ENCODE measurements around the gene XG. TPM values are rescaled to one million over a fixed set of nuclear protein-coding genes. Genes with fewer than 3 reads are reported as not detected.
A peak's percentile ranks its signal among the peaks of the same experiment; 100 is the strongest.

XG gene
- total and polyA plus RNA-seq, 2 of the 8 experiments (the other 6 are each of a cell fraction or from before 2014, with no cell fraction given) = 0.33 to 0.78 TPM

- Histone ChIP-seq H2BK120ac (replicated peaks; ENCODE audit: low read depth, low read length) (no peak overlapping the region), H3K18ac (ENCODE audit: extremely low read depth, low read length) (peak overlapping the region; percentile 71; the same call in 1 of the 2 replicates), H3K23ac (ENCODE audit: insufficient read length) (no peak overlapping the region), H3K56ac (replicated peaks; ENCODE audit: insufficient read length, low read depth, low read length) (no peak overlapping the region), H4K91ac (replicated peaks; ENCODE audit: insufficient read length, low read length) (peak overlapping the region; percentile 34), H3K4ac (replicated peaks; ENCODE audit: insufficient read length, low read depth, low read length) (no peak overlapping the region), H2BK12ac (ENCODE audit: low read depth, low read length) (peak overlapping the region; percentile 39; the same call in 1 of the 2 replicates), H2AFZ (ENCODE audit: low read length) (no peak overlapping the region), H3K14ac (ENCODE audit: insufficient read length) (no peak overlapping the region), H2BK20ac (ENCODE audit: low read length) (peak overlapping the region; percentile 61; the same call in 1 of the 2 replicates), H3K23me2 (ENCODE audit: low read depth, low read length) (no peaks in the 10 kb centered on the region), H3K9ac (replicated peaks in 1 of 4; ENCODE audit: extremely low read depth in 1 of 4, low read depth in 3 of 4, low read length in 3 of 4) (no peak overlapping the region), H2BK5ac (ENCODE audit: low read depth, low read length) (0 out of 2 replicates have a peak overlapping the region, but pooled peaks have one; percentile 16), H3K9me3 (ENCODE audit: insufficient read depth in 2 of 2, low read depth in 1 of 2, low read length in 1 of 2) (no peaks in the 10 kb centered on the region), H3K4me3 (ENCODE audit: extremely low read depth in 1 of 4, insufficient read depth in 2 of 4, low read depth in 3 of 4, low read length in 4 of 4) (no peak overlapping the region), H3K79me2 (ENCODE audit: control insufficient read depth in 1 of 2, insufficient read depth in 2 of 2, low read length in 2 of 2) (no peaks in the 10 kb centered on the region), H4K5ac (ENCODE audit: insufficient read length, low read depth, low read length) (no peak overlapping the region), H3K36me3 (ENCODE audit: control insufficient read depth in 2 of 4, insufficient read depth in 4 of 4, low read length in 3 of 4) (no peaks in the 10 kb centered on the region), H2AK5ac (ENCODE audit: low read depth, low read length) (no peak overlapping the region), H3K79me1 (ENCODE audit: low read depth, low read length) (no peaks in the 10 kb centered on the region), H2BK15ac (ENCODE audit: low read length) (no peak overlapping the region; the same call in 1 of the 2 replicates), H4K8ac (ENCODE audit: extremely low read depth, insufficient read depth, low read length) (no peak overlapping the region; the same call in 1 of the 2 replicates), H4K20me1 (replicated peaks in 1 of 2; ENCODE audit: control insufficient read depth in 1 of 2, insufficient read depth in 2 of 2, low read length in 2 of 2) (no peaks in the 10 kb centered on the region), H3K4me1 (replicated peaks in 1 of 4; ENCODE audit: control insufficient read depth in 3 of 4, insufficient read depth in 4 of 4, low read length in 3 of 4) (peaks cover 0 to 17% (median 4%) of the 10 kb centered on the region in 4 experiments; a peak in 4 of 7 replicates), H3K27me3 (replicated peaks in 1 of 4; ENCODE audit: control insufficient read depth in 3 of 4, extremely low read depth in 1 of 4, insufficient read depth in 3 of 4, low read length in 3 of 4) (no peaks in the 10 kb centered on the region), H3K4me2 (ENCODE audit: insufficient read depth in 1 of 2, low read depth in 2 of 2, low read length in 2 of 2) (no peak overlapping the region), H3K27ac (ENCODE audit: low read depth, low read length) (no peak overlapping the region)
- no peak for FAIRE-seq
- POLR2A ChIA-PET (ENCODE audit: partially characterized antibody) = interaction anchor here (0.7 kb wide), 1 partner anchor 8 kb away, joined by 3 read pairs; no protein-coding TSS in a partner anchor
- CTCF ChIA-PET (ENCODE audit: partially characterized antibody) = interaction anchor here (1.0 kb wide), 1 partner anchor 30 kb away, joined by 3 read pairs; no protein-coding TSS in a partner anchor
- no peak for DNase-seq (ENCODE audit: low read depth in 1 of 2, low spot score in 2 of 2)
- TF ChIP-seq SAP30 (IDR thresholded peaks at IDR 0.05; ENCODE audit: insufficient read depth, insufficient replicate concordance, low read length) (no peak), NANOG (IDR thresholded peaks at IDR 0.05; ENCODE audit: insufficient read depth, low read depth, low read length, poor library complexity, severe bottlenecking) (no peak), EP300 (IDR thresholded peaks at IDR 0.05; ENCODE audit: borderline replicate concordance in 1 of 2, low read depth in 2 of 2, low read length in 2 of 2) (no peak)
- WGBS, 2 experiments (ENCODE audit: extremely low coverage in 1 of 2, insufficient coverage in 1 of 2, insufficient read length in 1 of 2, insufficient replicate concordance in 2 of 2, low coverage in 1 of 2, low lambda C conversion rate in 2 of 2, missing lambda C conversion rate in 1 of 2) = 73% methylated on average over 5 of the region's 7 CpGs; no CpG with 5 or more reads in 1 of the 2 experiments
Measured at GRCh38 chrX:2793752-2794151, 41.9 kb downstream of the XG start.
